Measurements from ENCODE around the gene SEC14L5.

DNA sequence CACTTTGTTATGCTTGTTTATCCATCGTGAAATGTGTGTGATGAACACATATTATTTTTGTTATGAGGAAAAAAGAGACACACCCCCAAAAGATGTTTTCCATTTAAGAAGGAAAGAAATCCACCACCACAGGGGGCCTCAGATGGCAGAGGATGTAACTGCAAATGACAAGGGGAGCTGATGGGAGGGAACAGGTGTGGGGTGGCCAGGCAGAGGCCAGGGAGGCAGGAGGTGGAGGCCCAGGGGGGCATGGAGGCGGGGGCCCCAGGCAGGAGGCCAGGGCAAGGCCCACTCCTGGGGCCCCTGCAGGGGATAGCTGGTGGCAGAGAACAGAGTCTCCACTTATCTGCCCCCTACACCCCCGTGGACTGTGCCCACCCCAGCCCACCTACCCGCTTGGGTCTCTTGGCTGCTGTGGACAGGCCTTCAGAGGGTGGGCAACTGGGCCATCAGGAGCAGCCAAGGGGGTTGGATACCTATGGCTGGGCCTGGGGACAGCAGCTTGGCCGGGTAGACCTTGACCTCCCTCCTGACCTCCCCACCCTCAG lies 49.2 kb upstream of the SEC14L5 start:
- TF ChIP-seq, protein P1, sequence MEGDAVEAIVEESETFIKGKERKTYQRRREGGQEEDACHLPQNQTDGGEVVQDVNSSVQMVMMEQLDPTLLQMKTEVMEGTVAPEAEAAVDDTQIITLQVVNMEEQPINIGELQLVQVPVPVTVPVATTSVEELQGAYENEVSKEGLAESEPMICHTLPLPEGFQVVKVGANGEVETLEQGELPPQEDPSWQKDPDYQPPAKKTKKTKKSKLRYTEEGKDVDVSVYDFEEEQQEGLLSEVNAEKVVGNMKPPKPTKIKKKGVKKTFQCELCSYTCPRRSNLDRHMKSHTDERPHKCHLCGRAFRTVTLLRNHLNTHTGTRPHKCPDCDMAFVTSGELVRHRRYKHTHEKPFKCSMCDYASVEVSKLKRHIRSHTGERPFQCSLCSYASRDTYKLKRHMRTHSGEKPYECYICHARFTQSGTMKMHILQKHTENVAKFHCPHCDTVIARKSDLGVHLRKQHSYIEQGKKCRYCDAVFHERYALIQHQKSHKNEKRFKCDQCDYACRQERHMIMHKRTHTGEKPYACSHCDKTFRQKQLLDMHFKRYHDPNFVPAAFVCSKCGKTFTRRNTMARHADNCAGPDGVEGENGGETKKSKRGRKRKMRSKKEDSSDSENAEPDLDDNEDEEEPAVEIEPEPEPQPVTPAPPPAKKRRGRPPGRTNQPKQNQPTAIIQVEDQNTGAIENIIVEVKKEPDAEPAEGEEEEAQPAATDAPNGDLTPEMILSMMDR (IDR thresholded peaks at IDR 0.05; ENCODE audit: poor library complexity, severe bottlenecking), result no peak
- TF ChIP-seq EZH2 (IDR thresholded peaks at IDR 0.05; ENCODE audit: borderline replicate concordance, insufficient read depth, low read length, poor library complexity, severe bottlenecking) (no peak), MXI1 (conservative IDR thresholded peaks at IDR 0.05; ENCODE audit: poor library complexity, severe bottlenecking) (no peak), POLR2AphosphoS5 (IDR thresholded peaks at IDR 0.05) (no peak), REST (IDR thresholded peaks at IDR 0.05; ENCODE audit: borderline replicate concordance) (no peak), TAF1 (IDR thresholded peaks at IDR 0.05; ENCODE audit: low read depth) (no peak), RAD21 (conservative IDR thresholded peaks at IDR 0.05) (no peak), EP300 (conservative IDR thresholded peaks at IDR 0.05; ENCODE audit: poor library complexity, severe bottlenecking) (no peak), SMC3 (conservative IDR thresholded peaks at IDR 0.05; ENCODE audit: poor library complexity) (no peak)

All from neural cell (in vitro differentiated cells).